SK-N-SH treated with all-trans-retinoic acid at 6 μM for 48 hours (cell line): ENCODE measurements around the gene CHAC1.

ENCODE experiments used
- ATAC-seq: fragments of 200-7000 bp; cut with Tn5 transposase; 3 replicates; pipeline ENCODE4 v1.9.1; 2020; ENCODE audit warnings: mild to moderate bottlenecking, moderate library complexity
- ARNTL ChIP-seq: fragments of 450-650 bp; formaldehyde crosslinking; IDR thresholded peaks from 2 replicates; pipeline ENCODE4 v1.5.0; 2020; ENCODE audit warnings: low read depth, mild to moderate bottlenecking, moderate library complexity, borderline replicate concordance
- BACH2 ChIP-seq: fragments of 250-450 bp; sonication (Bioruptor Pico); IDR thresholded peaks from 2 replicates; pipeline ENCODE4 v1.9.0; 2021; ENCODE audit warnings: mild to moderate bottlenecking, borderline replicate concordance
- CSDC2 ChIP-seq: fragments of 250-450 bp; sonication (Bioruptor Pico); IDR thresholded peaks from 2 replicates; pipeline ENCODE4 v1.5.0; 2020; ENCODE audit warnings: mild to moderate bottlenecking, moderate library complexity
- ESRRG ChIP-seq: fragments of 250-450 bp; sonication (Bioruptor Pico); IDR thresholded peaks from 2 replicates; pipeline ENCODE4 v1.6.1; 2021; ENCODE audit warnings: mild to moderate bottlenecking
- GLIS3 ChIP-seq: fragments of 250-450 bp; sonication (Bioruptor Pico); IDR thresholded peaks from 2 replicates; pipeline ENCODE4 v1.5.0; 2020; ENCODE audit warnings: mild to moderate bottlenecking, moderate library complexity
- ISL1 ChIP-seq: fragments of 250-450 bp; sonication (Bioruptor Pico); IDR thresholded peaks from 2 replicates; pipeline ENCODE4 v2.1.2; 2022; ENCODE audit warnings: mild to moderate bottlenecking, moderate library complexity
- OSR1 ChIP-seq: fragments of 250-450 bp; sonication (Bioruptor Pico); IDR thresholded peaks from 2 replicates; pipeline ENCODE4 v1.8.0; 2022; ENCODE audit warnings: moderate library complexity, mild to moderate bottlenecking, inconsistent platforms
- PATZ1 ChIP-seq: fragments of 250-450 bp; sonication (Bioruptor Pico); IDR thresholded peaks from 2 replicates; pipeline ENCODE4 v1.8.0; 2020; ENCODE audit warnings: mild to moderate bottlenecking, moderate library complexity, borderline replicate concordance
- POU6F1 ChIP-seq: fragments of 250-450 bp; sonication (Bioruptor Pico); IDR thresholded peaks from 2 replicates; pipeline ENCODE4 v1.8.0; 2021; ENCODE audit warnings: low read depth, mild to moderate bottlenecking, moderate library complexity, borderline replicate concordance
- PPARA ChIP-seq: fragments of 250-450 bp; sonication (Bioruptor Pico); IDR thresholded peaks from 2 replicates; pipeline ENCODE4 v1.5.0; 2020; ENCODE audit warnings: mild to moderate bottlenecking, borderline replicate concordance
- RARB ChIP-seq: fragments of 250-450 bp; sonication (Bioruptor Pico); IDR thresholded peaks from 2 replicates; pipeline ENCODE4 v1.8.0; 2021; ENCODE audit warnings: mild to moderate bottlenecking, moderate library complexity
- SNAI2 ChIP-seq: fragments of 250-450 bp; sonication (Bioruptor Pico); IDR thresholded peaks from 2 replicates; pipeline ENCODE4 v1.5.0; 2020; ENCODE audit warnings: mild to moderate bottlenecking, moderate library complexity
- TCF4 ChIP-seq: fragments of 250-450 bp; sonication (Bioruptor Pico); IDR thresholded peaks from 2 replicates; pipeline ENCODE4 v1.8.0; 2021; ENCODE audit warnings: mild to moderate bottlenecking, moderate library complexity, borderline replicate concordance
- TOX ChIP-seq: fragments of 250-450 bp; sonication (Bioruptor Pico); IDR thresholded peaks from 2 replicates; pipeline ENCODE4 v1.8.0; 2021; ENCODE audit warnings: mild to moderate bottlenecking, moderate library complexity, borderline replicate concordance
- TSHZ2 ChIP-seq: fragments of 250-450 bp; sonication (Bioruptor Pico); IDR thresholded peaks from 2 replicates; pipeline ENCODE4 v1.5.0; 2020; ENCODE audit warnings: mild to moderate bottlenecking, moderate library complexity
- ZC3H10 ChIP-seq: fragments of 250-450 bp; sonication (Bioruptor Pico); IDR thresholded peaks from 2 replicates; pipeline ENCODE4 v1.5.1; 2021; ENCODE audit warnings: mild to moderate bottlenecking, moderate library complexity
- ZFP3 ChIP-seq: fragments of 250-450 bp; sonication (Bioruptor Pico); IDR thresholded peaks from 2 replicates; pipeline ENCODE4 v1.5.0; 2020; ENCODE audit warnings: mild to moderate bottlenecking, moderate library complexity
- ZFP30 ChIP-seq: fragments of 450-650 bp; formaldehyde crosslinking; IDR thresholded peaks from 2 replicates; pipeline ENCODE4 v1.5.0; 2022; ENCODE audit warnings: mild to moderate bottlenecking, moderate library complexity
- ZNF565 ChIP-seq: fragments of 450-650 bp; formaldehyde crosslinking; conservative IDR thresholded peaks from 2 replicates; pipeline ENCODE4 v1.5.0; 2020; ENCODE audit warnings: low read depth, mild to moderate bottlenecking, moderate library complexity

Gene CHAC1

GRCh38 chr15:40948706-40949473 lies 4.4 kb upstream of the CHAC1 start (continued):
- TF ChIP-seq PPARA (CRISPR knock-in tag) (no peak), GLIS3 (CRISPR knock-in tag) (no peak), ISL1 (no peak), BACH2 (no peak)
- TF ChIP-seq, all 23 proteins: peak for 0

- TF ChIP-seq TCF4 (CRISPR knock-in tag) (no peak), ARNTL (CRISPR knock-in tag) (no peak), POU6F1 (CRISPR knock-in tag) (no peak), TSHZ2 (no peak), PATZ1 (CRISPR knock-in tag) (no peak)
- no peak for ATAC-seq
Observed at GRCh38 chr15:40949756-40950207, 3.5 kb upstream of the CHAC1 start.

GRCh38 chr15:40951764-40952163 lies 1.5 kb upstream of the CHAC1 start:
- TF ChIP-seq ZC3H10 (CRISPR knock-in tag) = no peak
- TF ChIP-seq TOX (CRISPR knock-in tag) = no peak
- no peak for TF ChIP-seq ARNTL (CRISPR knock-in tag)
- no peak for TF ChIP-seq ZFP30 (CRISPR knock-in tag)
- no peak for TF ChIP-seq RARB (CRISPR knock-in tag)
- TF ChIP-seq ZNF565 (CRISPR knock-in tag) = no peak
- no peak for TF ChIP-seq PATZ1 (CRISPR knock-in tag)
- no peak for TF ChIP-seq OSR1 (CRISPR knock-in tag)
- TF ChIP-seq PPARA (CRISPR knock-in tag) = no peak
- TF ChIP-seq ISL1 = no peak
- no peak for TF ChIP-seq ZFP3
- TF ChIP-seq TCF4 (CRISPR knock-in tag) = no peak
- no peak for TF ChIP-seq SNAI2
- no peak for TF ChIP-seq TSHZ2
- no peak for TF ChIP-seq BACH2
- no peak for TF ChIP-seq ESRRG
- no peak for TF ChIP-seq GLIS3 (CRISPR knock-in tag)
- TF ChIP-seq POU6F1 (CRISPR knock-in tag) = no peak
- TF ChIP-seq CSDC2 (CRISPR knock-in tag) = no peak
- no peak for ATAC-seq
